ENCODE results near the gene KLHL29. TPM values are rescaled to one million over a fixed set of nuclear protein-coding genes. Genes with fewer than 3 reads are reported as not detected.

The KLHL29 gene
- total RNA-seq, 4 donors from 2014 or later, result 2.2 to 3.3 (median 2.7) TPM

DNA sequence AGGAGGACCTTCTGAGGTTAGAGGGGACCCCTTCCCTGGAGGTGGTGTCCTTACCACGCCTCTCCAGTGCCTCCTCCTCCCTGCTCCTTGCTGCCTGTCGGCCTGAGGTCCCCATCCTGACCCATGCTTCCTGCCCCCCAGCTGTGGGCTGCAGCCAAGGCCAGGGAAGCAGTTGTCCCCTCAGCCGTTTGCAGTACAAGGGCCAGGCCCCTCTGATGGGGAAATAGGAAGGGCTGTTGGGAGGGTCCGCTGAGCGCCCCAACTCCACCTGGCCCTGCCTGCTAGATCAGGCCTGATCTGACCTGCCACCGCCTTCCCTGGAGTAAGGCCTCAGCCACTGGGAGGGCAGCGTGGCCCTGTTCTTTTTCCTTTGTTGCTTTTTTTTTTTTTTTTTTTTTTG, 219.8 kb downstream of the KLHL29 start:
- Histone ChIP-seq H3K27me3 (no peaks in the 10 kb centered on the region), H3K36me3 (no peaks in the 10 kb centered on the region), H3K9me3 (no peaks in the 10 kb centered on the region), H3K4me1 (no peaks in the 10 kb centered on the region), H3K27ac (no peak overlapping the region), H3K4me3 (replicated peaks in 1 of 3) (no peak overlapping the region)
- no peak for DNase-seq
- TF ChIP-seq, protein P1, sequence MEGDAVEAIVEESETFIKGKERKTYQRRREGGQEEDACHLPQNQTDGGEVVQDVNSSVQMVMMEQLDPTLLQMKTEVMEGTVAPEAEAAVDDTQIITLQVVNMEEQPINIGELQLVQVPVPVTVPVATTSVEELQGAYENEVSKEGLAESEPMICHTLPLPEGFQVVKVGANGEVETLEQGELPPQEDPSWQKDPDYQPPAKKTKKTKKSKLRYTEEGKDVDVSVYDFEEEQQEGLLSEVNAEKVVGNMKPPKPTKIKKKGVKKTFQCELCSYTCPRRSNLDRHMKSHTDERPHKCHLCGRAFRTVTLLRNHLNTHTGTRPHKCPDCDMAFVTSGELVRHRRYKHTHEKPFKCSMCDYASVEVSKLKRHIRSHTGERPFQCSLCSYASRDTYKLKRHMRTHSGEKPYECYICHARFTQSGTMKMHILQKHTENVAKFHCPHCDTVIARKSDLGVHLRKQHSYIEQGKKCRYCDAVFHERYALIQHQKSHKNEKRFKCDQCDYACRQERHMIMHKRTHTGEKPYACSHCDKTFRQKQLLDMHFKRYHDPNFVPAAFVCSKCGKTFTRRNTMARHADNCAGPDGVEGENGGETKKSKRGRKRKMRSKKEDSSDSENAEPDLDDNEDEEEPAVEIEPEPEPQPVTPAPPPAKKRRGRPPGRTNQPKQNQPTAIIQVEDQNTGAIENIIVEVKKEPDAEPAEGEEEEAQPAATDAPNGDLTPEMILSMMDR (IDR thresholded peaks at IDR 0.05), result no peak
- TF ChIP-seq POLR2A (IDR thresholded peaks at IDR 0.05), result no peak
- intact Hi-C loops (cut with DNase I), result no loop called here
- 91 to 98% methylated on average over 7 of the region's 7 CpGs for WGBS, 2 donors

DNA sequence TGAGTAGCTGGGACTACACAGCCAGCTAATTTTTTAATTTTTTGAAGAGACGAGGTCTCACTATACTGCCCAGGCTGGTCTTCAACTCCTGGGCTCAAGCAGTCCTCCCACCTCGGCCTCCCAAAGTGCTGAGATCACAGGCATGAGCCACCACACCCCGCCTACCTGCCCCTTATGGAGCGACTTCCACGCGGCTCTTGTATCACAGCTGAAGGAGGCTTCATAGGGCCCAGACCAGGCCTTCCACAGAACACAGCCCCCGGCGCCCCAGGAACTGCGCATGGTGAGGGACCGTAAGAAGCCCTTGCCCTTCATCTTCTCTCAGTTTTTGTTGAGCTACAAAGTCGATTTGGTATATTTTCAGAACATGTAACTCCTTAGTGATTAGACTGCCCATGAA, 220.3 kb downstream of the KLHL29 start:
- DNase-seq, result no peak
- H3K4me3 ChIP-seq (replicated peaks in 1 of 3), result no peak overlapping the region
- no peaks in the 10 kb centered on the region for H3K27me3 ChIP-seq
- TF ChIP-seq, protein P1 (IDR thresholded peaks at IDR 0.05), result no peak
- TF ChIP-seq POLR2A (IDR thresholded peaks at IDR 0.05), result no peak
- WGBS, 2 donors, result 92 to 98% methylated on average over 11 of the region's 11 CpGs
- H3K36me3 ChIP-seq, result no peaks in the 10 kb centered on the region
- H3K9me3 ChIP-seq, result no peaks in the 10 kb centered on the region
- no peak overlapping the region for H3K27ac ChIP-seq
- intact Hi-C loops (cut with DNase I), result no loop called here
- H3K4me1 ChIP-seq, result no peaks in the 10 kb centered on the region

DNA sequence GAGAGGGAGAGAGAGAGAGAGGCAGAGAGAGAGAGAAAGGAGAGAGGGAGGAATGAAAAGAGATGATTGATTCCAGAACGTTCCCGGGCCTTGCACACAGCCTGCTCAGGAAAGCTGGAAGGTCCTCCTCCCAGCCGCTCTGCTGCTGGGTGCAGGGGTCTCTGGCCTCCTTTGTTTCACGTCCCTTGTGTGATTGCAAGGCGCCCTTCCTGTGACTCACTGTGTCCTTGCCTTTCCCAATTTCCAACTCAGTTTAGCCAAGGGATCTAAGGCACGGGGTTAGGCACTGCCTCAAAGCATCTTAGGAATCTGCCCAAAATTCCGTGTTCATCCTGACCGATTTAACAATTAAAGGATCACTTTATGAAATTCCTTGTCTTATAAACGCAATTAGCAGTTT, 221.2 kb downstream of the KLHL29 start:
- Histone ChIP-seq H3K36me3 (no peaks in the 10 kb centered on the region), H3K4me3 (replicated peaks in 1 of 3) (no peak overlapping the region), H3K27me3 (no peaks in the 10 kb centered on the region), H3K27ac (no peak overlapping the region), H3K4me1 (no peaks in the 10 kb centered on the region), H3K9me3 (no peaks in the 10 kb centered on the region)
- TF ChIP-seq POLR2A (IDR thresholded peaks at IDR 0.05), result no peak
- TF ChIP-seq, protein P1 (IDR thresholded peaks at IDR 0.05), result no peak
- 82 to 87% methylated on average over 9 of the region's 9 CpGs for WGBS, 2 donors
- intact Hi-C loops (cut with DNase I), result no loop called here
- no peak for DNase-seq

DNA sequence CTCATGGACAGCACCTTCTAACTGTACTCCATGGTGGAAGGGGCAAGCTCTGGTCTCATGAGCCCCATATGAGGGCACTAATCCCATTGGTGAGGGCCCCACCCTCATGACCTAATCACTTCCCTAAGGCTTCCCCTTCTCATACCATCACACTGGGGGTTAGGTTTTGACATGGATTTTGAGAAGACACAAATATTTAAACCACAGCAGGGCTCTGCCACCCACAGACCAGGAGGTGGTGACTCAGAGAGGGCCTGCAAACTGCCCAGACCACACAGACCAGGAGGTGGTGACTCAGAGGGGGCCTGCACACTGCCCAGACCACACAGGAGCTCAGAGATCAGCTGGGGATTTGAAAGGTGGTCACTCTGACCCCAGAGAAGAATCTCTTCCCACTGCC, 222.0 kb downstream of the KLHL29 start:
- no peak for DNase-seq
- no peaks in the 10 kb centered on the region for H3K27me3 ChIP-seq
- intact Hi-C loops (cut with DNase I), result no loop called here
- H3K4me3 ChIP-seq (replicated peaks in 1 of 3), result no peak overlapping the region
- no peaks in the 10 kb centered on the region for H3K9me3 ChIP-seq
- H3K36me3 ChIP-seq, result no peaks in the 10 kb centered on the region
- H3K4me1 ChIP-seq, result no peaks in the 10 kb centered on the region
- TF ChIP-seq, protein P1 (IDR thresholded peaks at IDR 0.05), result no peak
- no peak for TF ChIP-seq POLR2A (IDR thresholded peaks at IDR 0.05)
- no peak overlapping the region for H3K27ac ChIP-seq

DNA sequence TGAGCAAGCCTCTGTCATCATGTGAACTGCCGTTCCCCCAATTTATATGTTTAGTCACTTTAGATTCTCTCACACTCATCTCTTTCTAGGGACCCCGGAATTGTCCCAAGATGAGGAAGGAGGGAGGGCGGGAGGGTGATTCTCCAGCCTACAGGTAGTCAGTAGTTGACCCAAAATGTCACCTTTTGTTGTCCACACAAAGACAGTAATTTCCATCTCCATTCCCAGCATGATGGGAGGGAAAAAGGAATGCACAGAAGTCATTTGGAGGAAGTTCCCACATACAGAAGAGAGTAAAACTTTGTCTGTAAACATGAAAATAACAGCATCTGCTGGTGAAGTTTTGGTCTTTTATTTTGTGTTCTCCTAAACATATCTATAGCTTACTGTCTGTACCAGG, 222.9 kb downstream of the KLHL29 start:
- no peak for TF ChIP-seq POLR2A (IDR thresholded peaks at IDR 0.05)
- no peak overlapping the region for H3K27ac ChIP-seq
- 80 to 83% methylated on average over 3 of the region's 3 CpGs for WGBS, 2 donors
- intact Hi-C loops (cut with DNase I), result no loop called here
- no peaks in the 10 kb centered on the region for H3K4me1 ChIP-seq
- no peak for DNase-seq
- H3K4me3 ChIP-seq (replicated peaks in 1 of 3), result no peak overlapping the region
- H3K36me3 ChIP-seq, result no peaks in the 10 kb centered on the region
- no peaks in the 10 kb centered on the region for H3K9me3 ChIP-seq
- H3K27me3 ChIP-seq, result no peaks in the 10 kb centered on the region

DNA sequence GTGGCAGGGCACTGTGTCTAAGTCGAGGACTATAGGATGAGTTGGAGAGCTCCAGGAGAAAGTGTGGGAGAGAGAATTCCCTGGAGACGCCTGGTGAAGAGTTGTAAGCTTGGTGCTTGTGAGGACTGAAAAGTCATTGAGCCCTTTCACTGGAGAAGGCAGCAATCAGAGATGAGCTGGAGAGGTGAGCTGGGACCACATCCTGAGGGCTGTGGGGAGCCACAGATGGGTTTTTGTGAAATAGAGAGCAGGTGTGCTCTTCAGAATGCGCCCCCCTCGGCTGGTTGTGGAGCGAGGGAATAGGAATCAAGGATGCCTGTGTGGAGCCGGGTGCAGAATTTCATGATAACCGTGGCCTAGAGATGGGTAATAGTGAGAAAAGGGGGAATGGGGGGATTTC, 224.3 kb downstream of the KLHL29 start:
- Histone ChIP-seq H3K4me3 (replicated peaks in 1 of 3) (no peak overlapping the region), H3K27me3 (no peaks in the 10 kb centered on the region), H3K9me3 (no peaks in the 10 kb centered on the region), H3K4me1 (no peaks in the 10 kb centered on the region), H3K36me3 (no peaks in the 10 kb centered on the region), H3K27ac (no peak overlapping the region)
- TF ChIP-seq, protein P1 (IDR thresholded peaks at IDR 0.05), result no peak
- TF ChIP-seq POLR2A (IDR thresholded peaks at IDR 0.05), result no peak
- intact Hi-C loops (cut with DNase I), result no loop called here
- no peak for DNase-seq
- 86 to 88% methylated on average over 7 of the region's 7 CpGs for WGBS, 2 donors

All from thyroid gland (tissue), 4 donors.